ENCODE measurements around the gene LCE3C. TPM values are rescaled to one million over a fixed set of nuclear protein-coding genes. Genes with fewer than 3 reads are reported as not detected.

LCE3C gene
- total RNA-seq, 1 experiment from 2014 or later, result not detected

DNA sequence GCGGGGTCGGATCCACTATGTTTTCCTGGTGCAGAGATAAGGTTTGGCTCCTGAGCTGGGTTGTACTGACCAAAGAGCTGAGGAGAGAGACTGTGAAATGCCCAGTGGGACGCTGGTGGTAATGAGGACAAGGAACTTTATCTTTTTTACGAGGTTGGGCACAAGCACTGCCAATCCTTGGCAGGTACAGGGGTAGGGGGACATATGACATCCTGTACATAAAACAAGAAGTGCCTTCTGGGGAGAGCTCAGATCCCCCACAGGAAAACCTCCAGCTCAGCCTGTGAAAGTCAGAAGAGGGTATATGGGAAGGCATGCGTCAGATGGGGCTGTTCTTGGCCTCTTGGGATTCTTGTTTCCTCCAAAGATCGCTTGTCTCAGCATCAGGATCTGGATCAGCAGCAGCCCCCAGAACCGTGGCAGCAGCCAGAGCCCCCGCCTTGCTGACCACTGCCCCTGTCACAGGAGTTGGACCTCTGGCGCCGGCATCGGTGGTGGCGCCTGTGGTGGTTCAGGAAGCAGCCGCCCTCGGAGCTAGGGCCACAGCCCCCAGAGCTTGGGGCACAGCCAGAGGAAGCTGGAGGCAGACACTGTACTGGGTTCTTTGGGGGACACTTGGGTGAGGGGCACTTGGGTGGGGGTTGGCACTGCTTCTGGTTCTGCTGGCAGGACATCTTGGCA is 34.4 kb upstream of the LCE3C start:
- H3K36me3 Mint-ChIP-seq, result peaks cover 82% of the 10 kb centered on the region
- no peak overlapping the region for H3K27ac Mint-ChIP-seq
- DNase-seq (ENCODE audit: low spot score) (no peak), ATAC-seq (no peak)
- TF ChIP-seq ZNF121 (CRISPR knock-in tag; IDR thresholded peaks at IDR 0.05) (no peak), ETV6 (CRISPR knock-in tag; IDR thresholded peaks at IDR 0.05) (no peak), NFATC4 (CRISPR knock-in tag; IDR thresholded peaks at IDR 0.05) (no peak), SMAD3 (CRISPR knock-in tag; IDR thresholded peaks at IDR 0.05; ENCODE audit: borderline replicate concordance) (no peak)
- TF ChIP-seq, protein P1, sequence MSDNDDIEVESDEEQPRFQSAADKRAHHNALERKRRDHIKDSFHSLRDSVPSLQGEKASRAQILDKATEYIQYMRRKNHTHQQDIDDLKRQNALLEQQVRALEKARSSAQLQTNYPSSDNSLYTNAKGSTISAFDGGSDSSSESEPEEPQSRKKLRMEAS (CRISPR knock-in tag; IDR thresholded peaks at IDR 0.05), result no peak
- TF ChIP-seq, protein P2, sequence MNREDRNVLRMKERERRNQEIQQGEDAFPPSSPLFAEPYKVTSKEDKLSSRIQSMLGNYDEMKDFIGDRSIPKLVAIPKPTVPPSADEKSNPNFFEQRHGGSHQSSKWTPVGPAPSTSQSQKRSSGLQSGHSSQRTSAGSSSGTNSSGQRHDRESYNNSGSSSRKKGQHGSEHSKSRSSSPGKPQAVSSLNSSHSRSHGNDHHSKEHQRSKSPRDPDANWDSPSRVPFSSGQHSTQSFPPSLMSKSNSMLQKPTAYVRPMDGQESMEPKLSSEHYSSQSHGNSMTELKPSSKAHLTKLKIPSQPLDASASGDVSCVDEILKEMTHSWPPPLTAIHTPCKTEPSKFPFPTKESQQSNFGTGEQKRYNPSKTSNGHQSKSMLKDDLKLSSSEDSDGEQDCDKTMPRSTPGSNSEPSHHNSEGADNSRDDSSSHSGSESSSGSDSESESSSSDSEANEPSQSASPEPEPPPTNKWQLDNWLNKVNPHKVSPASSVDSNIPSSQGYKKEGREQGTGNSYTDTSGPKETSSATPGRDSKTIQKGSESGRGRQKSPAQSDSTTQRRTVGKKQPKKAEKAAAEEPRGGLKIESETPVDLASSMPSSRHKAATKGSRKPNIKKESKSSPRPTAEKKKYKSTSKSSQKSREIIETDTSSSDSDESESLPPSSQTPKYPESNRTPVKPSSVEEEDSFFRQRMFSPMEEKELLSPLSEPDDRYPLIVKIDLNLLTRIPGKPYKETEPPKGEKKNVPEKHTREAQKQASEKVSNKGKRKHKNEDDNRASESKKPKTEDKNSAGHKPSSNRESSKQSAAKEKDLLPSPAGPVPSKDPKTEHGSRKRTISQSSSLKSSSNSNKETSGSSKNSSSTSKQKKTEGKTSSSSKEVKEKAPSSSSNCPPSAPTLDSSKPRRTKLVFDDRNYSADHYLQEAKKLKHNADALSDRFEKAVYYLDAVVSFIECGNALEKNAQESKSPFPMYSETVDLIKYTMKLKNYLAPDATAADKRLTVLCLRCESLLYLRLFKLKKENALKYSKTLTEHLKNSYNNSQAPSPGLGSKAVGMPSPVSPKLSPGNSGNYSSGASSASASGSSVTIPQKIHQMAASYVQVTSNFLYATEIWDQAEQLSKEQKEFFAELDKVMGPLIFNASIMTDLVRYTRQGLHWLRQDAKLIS (CRISPR knock-in tag; IDR thresholded peaks at IDR 0.05; ENCODE audit: borderline replicate concordance), result no peak
- TF ChIP-seq, protein P3, sequence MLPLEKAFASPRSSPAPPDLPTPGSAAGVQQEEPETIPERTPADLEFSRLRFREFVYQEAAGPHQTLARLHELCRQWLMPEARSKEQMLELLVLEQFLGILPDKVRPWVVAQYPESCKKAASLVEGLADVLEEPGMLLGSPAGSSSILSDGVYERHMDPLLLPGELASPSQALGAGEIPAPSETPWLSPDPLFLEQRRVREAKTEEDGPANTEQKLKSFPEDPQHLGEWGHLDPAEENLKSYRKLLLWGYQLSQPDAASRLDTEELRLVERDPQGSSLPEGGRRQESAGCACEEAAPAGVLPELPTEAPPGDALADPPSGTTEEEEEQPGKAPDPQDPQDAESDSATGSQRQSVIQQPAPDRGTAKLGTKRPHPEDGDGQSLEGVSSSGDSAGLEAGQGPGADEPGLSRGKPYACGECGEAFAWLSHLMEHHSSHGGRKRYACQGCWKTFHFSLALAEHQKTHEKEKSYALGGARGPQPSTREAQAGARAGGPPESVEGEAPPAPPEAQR (CRISPR knock-in tag; IDR thresholded peaks at IDR 0.05), result no peak
- TF ChIP-seq, protein P4, sequence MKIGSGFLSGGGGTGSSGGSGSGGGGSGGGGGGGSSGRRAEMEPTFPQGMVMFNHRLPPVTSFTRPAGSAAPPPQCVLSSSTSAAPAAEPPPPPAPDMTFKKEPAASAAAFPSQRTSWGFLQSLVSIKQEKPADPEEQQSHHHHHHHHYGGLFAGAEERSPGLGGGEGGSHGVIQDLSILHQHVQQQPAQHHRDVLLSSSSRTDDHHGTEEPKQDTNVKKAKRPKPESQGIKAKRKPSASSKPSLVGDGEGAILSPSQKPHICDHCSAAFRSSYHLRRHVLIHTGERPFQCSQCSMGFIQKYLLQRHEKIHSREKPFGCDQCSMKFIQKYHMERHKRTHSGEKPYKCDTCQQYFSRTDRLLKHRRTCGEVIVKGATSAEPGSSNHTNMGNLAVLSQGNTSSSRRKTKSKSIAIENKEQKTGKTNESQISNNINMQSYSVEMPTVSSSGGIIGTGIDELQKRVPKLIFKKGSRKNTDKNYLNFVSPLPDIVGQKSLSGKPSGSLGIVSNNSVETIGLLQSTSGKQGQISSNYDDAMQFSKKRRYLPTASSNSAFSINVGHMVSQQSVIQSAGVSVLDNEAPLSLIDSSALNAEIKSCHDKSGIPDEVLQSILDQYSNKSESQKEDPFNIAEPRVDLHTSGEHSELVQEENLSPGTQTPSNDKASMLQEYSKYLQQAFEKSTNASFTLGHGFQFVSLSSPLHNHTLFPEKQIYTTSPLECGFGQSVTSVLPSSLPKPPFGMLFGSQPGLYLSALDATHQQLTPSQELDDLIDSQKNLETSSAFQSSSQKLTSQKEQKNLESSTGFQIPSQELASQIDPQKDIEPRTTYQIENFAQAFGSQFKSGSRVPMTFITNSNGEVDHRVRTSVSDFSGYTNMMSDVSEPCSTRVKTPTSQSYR (CRISPR knock-in tag; IDR thresholded peaks at IDR 0.05), result no peak
- TF ChIP-seq, protein P5, sequence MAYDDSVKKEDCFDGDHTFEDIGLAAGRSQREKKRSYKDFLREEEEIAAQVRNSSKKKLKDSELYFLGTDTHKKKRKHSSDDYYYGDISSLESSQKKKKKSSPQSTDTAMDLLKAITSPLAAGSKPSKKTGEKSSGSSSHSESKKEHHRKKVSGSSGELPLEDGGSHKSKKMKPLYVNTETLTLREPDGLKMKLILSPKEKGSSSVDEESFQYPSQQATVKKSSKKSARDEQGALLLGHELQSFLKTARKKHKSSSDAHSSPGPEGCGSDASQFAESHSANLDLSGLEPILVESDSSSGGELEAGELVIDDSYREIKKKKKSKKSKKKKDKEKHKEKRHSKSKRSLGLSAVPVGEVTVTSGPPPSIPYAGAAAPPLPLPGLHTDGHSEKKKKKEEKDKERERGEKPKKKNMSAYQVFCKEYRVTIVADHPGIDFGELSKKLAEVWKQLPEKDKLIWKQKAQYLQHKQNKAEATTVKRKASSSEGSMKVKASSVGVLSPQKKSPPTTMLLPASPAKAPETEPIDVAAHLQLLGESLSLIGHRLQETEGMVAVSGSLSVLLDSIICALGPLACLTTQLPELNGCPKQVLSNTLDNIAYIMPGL (CRISPR knock-in tag; IDR thresholded peaks at IDR 0.05), result no peak
- POLR2A ChIA-PET, result no interaction called here
- H3K4me1 Mint-ChIP-seq, result no peaks in the 10 kb centered on the region
- no peak overlapping the region for H3K4me3 Mint-ChIP-seq
- H3K9me3 Mint-ChIP-seq, result peaks cover 93% of the 10 kb centered on the region
- CTCF ChIA-PET, result no interaction called here
- peaks cover 14% of the 10 kb centered on the region for H3K27me3 Mint-ChIP-seq (ENCODE audit: low read depth)

DNA sequence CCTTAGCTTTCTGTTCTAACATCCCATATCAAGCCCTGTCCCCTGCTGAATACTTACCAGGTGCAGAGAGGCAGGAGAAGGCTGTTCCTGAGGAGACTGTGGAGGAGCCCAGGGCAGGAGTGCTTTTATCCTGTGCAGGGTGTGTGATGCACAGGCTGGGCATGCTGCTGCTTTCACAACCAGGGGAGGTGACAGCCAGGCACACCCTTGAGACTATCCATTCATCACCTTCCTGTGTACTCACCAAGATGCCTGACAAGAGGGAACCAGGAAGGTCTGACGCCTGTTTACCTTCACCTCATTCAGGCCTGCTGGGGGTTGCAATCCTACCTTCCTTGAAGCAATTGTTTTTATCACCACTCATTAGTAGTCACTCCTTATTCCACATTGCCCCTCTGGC is 33.4 kb upstream of the LCE3C start, which contains the start of gene LCE3E:
Gene LCE3E, minus strand, starts transcription at position 100 of the 400 bp plus-strand sequence. CDS start 572 bp downstream, outside the sequence.
- no peak for DNase-seq (ENCODE audit: low spot score)
- no peak for ATAC-seq
- ChIA-PET POLR2A (no interaction called here), CTCF (no interaction called here)
- peaks cover 14% of the 10 kb centered on the region for H3K27me3 Mint-ChIP-seq (ENCODE audit: low read depth)
- no peak within 1 kb of the TSS for H3K4me3 Mint-ChIP-seq
- peaks cover 92% of the 10 kb centered on the region for H3K9me3 Mint-ChIP-seq
- no peak within 1 kb of the TSS for H3K27ac Mint-ChIP-seq
- peaks cover 80% of the 10 kb centered on the region for H3K36me3 Mint-ChIP-seq
- no peaks in the 10 kb centered on the region for H3K4me1 Mint-ChIP-seq
- TF ChIP-seq GABPB1 (CRISPR knock-in tag; IDR thresholded peaks at IDR 0.05), result no peak
- no peak for TF ChIP-seq FOXP1 (CRISPR knock-in tag; IDR thresholded peaks at IDR 0.05; ENCODE audit: borderline replicate concordance)
- no peak for TF ChIP-seq NR3C1 (CRISPR knock-in tag; conservative IDR thresholded peaks at IDR 0.05; ENCODE audit: low read depth)
- TF ChIP-seq, protein P6, sequence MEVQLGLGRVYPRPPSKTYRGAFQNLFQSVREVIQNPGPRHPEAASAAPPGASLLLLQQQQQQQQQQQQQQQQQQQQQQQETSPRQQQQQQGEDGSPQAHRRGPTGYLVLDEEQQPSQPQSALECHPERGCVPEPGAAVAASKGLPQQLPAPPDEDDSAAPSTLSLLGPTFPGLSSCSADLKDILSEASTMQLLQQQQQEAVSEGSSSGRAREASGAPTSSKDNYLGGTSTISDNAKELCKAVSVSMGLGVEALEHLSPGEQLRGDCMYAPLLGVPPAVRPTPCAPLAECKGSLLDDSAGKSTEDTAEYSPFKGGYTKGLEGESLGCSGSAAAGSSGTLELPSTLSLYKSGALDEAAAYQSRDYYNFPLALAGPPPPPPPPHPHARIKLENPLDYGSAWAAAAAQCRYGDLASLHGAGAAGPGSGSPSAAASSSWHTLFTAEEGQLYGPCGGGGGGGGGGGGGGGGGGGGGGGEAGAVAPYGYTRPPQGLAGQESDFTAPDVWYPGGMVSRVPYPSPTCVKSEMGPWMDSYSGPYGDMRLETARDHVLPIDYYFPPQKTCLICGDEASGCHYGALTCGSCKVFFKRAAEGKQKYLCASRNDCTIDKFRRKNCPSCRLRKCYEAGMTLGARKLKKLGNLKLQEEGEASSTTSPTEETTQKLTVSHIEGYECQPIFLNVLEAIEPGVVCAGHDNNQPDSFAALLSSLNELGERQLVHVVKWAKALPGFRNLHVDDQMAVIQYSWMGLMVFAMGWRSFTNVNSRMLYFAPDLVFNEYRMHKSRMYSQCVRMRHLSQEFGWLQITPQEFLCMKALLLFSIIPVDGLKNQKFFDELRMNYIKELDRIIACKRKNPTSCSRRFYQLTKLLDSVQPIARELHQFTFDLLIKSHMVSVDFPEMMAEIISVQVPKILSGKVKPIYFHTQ (CRISPR knock-in tag; IDR thresholded peaks at IDR 0.05), result no peak
- TF ChIP-seq, protein P7, sequence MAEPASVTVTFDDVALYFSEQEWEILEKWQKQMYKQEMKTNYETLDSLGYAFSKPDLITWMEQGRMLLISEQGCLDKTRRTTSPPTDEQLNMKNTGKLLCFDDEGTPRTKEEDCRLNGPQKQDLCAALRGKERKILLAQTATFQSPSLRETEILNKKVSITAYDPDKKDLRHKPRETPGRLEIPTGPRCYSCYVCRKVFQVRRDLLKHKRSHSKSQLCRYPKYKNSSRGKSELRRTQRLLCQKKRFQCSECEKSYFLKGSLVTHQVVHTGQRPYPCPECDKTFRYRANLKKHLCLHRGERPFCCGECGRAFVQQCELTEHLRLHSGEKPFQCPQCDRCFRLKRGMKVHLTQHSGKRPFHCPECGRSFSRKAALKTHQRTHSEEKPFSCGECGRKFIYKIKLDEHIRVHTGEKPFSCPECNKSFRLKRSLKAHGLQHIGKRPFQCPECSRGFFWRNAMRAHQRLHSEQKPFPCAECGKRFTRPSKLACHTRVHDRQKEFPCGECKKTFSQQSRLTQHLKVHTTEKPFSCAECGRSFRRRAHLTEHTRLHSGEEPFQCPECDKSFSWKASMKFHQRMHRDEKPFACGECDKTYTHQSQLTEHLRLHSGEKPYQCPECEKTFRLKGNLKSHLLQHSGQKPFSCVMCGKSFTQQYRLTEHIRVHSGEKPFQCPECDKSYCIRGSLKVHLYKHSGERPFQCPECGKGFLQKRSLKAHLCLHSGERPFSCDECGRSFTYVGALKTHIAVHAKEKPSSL (CRISPR knock-in tag; conservative IDR thresholded peaks at IDR 0.05), result no peak
- TF ChIP-seq, protein P8, sequence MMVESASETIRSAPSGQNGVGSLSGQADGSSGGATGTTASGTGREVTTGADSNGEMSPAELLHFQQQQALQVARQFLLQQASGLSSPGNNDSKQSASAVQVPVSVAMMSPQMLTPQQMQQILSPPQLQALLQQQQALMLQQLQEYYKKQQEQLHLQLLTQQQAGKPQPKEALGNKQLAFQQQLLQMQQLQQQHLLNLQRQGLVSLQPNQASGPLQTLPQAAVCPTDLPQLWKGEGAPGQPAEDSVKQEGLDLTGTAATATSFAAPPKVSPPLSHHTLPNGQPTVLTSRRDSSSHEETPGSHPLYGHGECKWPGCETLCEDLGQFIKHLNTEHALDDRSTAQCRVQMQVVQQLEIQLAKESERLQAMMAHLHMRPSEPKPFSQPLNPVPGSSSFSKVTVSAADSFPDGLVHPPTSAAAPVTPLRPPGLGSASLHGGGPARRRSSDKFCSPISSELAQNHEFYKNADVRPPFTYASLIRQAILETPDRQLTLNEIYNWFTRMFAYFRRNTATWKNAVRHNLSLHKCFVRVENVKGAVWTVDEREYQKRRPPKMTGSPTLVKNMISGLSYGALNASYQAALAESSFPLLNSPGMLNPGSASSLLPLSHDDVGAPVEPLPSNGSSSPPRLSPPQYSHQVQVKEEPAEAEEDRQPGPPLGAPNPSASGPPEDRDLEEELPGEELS (CRISPR knock-in tag; IDR thresholded peaks at IDR 0.05), result no peak
- no peak for TF ChIP-seq ETV6 (CRISPR knock-in tag; IDR thresholded peaks at IDR 0.05)
- no peak for TF ChIP-seq NFE2L1 (CRISPR knock-in tag; IDR thresholded peaks at IDR 0.05)
